Measurements from ENCODE around the gene IRAK1.
A peak's percentile ranks its signal among the peaks of the same experiment; 100 is the strongest.
"Not testable (repeated sequence)": the region's sequence is repeated elsewhere in the genome, so short reads cannot be mapped to it uniquely, and the experiment has no call there.

IRAK1 gene

GRCh38 chrX:153993978-153994377, 25.7 kb downstream of the IRAK1 start:
- no peak for DNase-seq

- no peak for DNase-seq
Observed at GRCh38 chrX:153993079-153993478, 26.6 kb downstream of the IRAK1 start.

GRCh38 chrX:153992180-153992579, 27.5 kb downstream of the IRAK1 start:
- no peak for DNase-seq

- DNase-seq = no peak
Observed at GRCh38 chrX:153991013-153991580, 28.6 kb downstream of the IRAK1 start.

- no peak for DNase-seq
Observed at GRCh38 chrX:153989973-153990655, 29.6 kb downstream of the IRAK1 start.

GRCh38 chrX:153988493-153988892, 31.2 kb downstream of the IRAK1 start:
- DNase-seq = no peak

- DNase-seq = no peak
Observed at GRCh38 chrX:153984351-153985178, 35.1 kb downstream of the IRAK1 start.

GRCh38 chrX:153983321-153983801, 36.3 kb downstream of the IRAK1 start:
- DNase-seq = no peak

GRCh38 chrX:153981771-153982533, 37.8 kb downstream of the IRAK1 start:
- DNase-seq = no peak

- DNase-seq = no peak
Observed at GRCh38 chrX:153981231-153981630, 38.5 kb downstream of the IRAK1 start.

GRCh38 chrX:153980394-153980793, 39.3 kb downstream of the IRAK1 start:
- DNase-seq = not testable (repeated sequence)

GRCh38 chrX:153974726-153975286, 44.9 kb downstream of the IRAK1 start:
- no peak for DNase-seq

GRCh38 chrX:153974003-153974725, 45.5 kb downstream of the IRAK1 start:
- DNase-seq = no peak

- no peak for DNase-seq
Observed at GRCh38 chrX:153973127-153974002, 46.3 kb downstream of the IRAK1 start.

GRCh38 chrX:153972368-153973126, 47.2 kb downstream of the IRAK1 start, which contains the start of gene TMEM187:
Gene TMEM187, plus strand, starts transcription at chrX:153972754. Its CDS starts 9,309 bp downstream, at chrX:153982063.
- peak; percentile 92 for DNase-seq

GRCh38 chrX:153971450-153972367, 48.0 kb downstream of the IRAK1 start, which contains the start of gene HCFC1:
Gene HCFC1, minus strand, starts transcription at chrX:153971818. Its CDS starts 978 bp downstream, at chrX:153970840.
- peak; percentile 96 for DNase-seq

- DNase-seq = peak; percentile 88
Observed at GRCh38 chrX:153971124-153971449, 48.6 kb downstream of the IRAK1 start.

GRCh38 chrX:153970357-153971123, 49.2 kb downstream of the IRAK1 start:
- peak; percentile 79 for DNase-seq
